T-helper 1 cell (primary cell): ENCODE results near the gene NPHP4.

Experiments
- DNase-seq, 5 donors: peaks; one replicate each; pipeline ENCODE4 v3.0.0-alpha.2; 2012 to 2020

Gene NPHP4

DNA sequence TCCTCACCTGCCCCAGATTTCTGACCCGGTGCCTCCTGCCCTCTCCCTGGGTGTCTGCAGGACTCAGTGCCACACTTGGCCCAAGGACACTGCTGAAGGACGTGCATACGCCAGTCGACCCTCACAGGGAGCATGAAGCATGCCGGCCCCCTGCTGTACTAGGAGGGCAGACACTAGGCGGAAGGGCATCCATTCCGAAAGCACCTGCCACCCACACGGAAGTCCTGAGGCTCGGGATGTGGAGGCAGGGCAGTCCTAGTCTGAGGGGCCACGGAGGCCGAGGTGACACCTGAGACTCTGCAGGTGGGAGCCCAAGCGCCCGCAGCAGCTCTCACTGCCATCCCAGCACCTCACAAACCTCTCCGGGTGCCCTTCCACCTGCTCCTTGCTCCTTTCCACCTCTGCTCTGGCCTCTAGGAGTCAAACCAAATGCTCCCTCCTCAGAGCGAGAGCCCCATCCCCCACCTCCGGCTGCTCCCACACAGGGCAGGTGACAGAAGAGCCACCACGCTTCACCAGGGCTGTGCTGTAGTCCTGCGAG, 2.4 kb downstream of the NPHP4 start:
- peak in 1 of 5 donors; percentile 4 for DNase-seq

- DNase-seq, result no peak
Observed at GRCh38 chr1:5989286-5989605, 3.0 kb downstream of the NPHP4 start.

DNA sequence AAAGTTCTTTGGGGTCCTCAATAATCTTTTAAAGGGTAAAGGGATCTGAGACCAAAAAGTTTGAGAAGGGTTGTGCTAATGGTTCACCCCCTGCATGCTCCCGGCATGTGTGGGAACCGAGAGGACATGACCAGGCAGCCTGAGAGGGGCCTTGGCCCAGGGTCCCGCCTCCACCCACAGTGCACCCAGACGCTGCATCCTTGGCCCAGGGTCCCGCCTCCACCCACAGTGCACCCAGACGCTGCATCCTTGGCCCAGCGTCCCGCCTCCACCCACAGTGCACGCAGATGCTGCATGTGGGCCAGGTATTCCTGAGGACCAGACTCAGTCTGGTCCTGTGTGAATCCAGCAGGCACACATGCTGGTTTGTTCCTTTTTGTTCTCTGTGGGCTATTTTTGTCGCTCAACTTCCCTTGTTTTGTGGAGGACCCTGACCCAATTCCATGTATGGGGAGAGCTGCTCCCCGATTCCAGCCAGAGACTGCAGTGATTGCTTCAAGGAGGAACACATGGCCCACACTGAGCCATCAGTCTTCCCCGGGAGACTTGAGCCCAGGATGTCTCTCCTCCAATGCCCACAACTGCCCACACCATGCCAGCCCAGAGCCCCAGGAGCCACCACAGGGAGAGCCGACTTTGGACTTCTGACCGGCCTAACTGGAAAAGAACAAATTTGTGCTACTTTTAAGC, 3.5 kb downstream of the NPHP4 start:
- no peak for DNase-seq

- DNase-seq, result no peak
Observed at GRCh38 chr1:5986018-5986417, 6.2 kb downstream of the NPHP4 start.

GRCh38 chr1:5985250-5985649, 7.0 kb downstream of the NPHP4 start:
- DNase-seq, result no peak

- no peak for DNase-seq
Observed at GRCh38 chr1:5983361-5984103, 8.7 kb downstream of the NPHP4 start.

- no peak for DNase-seq
Observed at GRCh38 chr1:5982868-5983267, 9.4 kb downstream of the NPHP4 start.

DNA sequence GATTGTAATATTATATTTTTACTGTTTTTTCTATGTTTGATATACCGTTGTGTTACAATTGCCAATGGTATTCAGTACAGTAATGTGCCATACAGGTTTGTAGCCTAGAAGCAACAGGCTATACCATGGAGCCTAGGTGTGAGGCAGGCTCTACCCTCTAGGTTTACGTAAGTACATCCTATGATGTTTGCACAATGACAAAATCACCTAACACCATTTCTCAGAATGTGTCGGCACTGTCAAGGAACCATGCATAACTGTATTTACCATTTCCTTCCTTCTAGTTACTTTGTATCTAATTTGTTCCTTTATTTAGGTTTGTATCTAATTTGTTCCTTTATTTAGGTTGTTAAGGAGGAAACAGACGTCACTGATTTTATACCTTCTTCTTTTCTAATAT, 9.9 kb downstream of the NPHP4 start:
- peak in 1 of 5 donors; percentile 71 for DNase-seq

DNA sequence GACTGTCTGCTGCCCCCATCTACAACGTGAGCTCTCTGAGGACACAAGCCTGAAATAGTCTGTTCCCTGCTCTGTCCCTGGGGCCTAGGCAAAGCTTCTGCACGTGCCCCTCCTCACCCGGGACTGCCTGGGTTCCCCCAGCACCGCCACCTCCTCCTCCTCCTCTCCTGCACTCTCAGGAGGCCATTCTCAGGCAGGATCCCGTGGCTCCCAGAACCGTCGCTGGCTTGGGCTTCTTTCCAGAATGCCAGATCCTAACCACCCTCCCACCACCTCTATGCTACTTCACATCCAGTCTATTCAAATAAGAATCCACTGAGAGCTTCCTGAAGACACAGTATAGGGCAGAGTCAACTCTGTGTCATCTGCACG, 11.2 kb downstream of the NPHP4 start:
- no peak for DNase-seq

- DNase-seq, result no peak
Observed at GRCh38 chr1:5980314-5981008, 11.8 kb downstream of the NPHP4 start.

GRCh38 chr1:5979536-5980313, 12.5 kb downstream of the NPHP4 start:
- no peak for DNase-seq

GRCh38 chr1:5978452-5978851, 13.8 kb downstream of the NPHP4 start:
- DNase-seq, result no peak

GRCh38 chr1:5977494-5978444, 14.5 kb downstream of the NPHP4 start:
- no peak for DNase-seq

GRCh38 chr1:5976726-5977493, 15.3 kb downstream of the NPHP4 start:
- DNase-seq, result no peak

DNA sequence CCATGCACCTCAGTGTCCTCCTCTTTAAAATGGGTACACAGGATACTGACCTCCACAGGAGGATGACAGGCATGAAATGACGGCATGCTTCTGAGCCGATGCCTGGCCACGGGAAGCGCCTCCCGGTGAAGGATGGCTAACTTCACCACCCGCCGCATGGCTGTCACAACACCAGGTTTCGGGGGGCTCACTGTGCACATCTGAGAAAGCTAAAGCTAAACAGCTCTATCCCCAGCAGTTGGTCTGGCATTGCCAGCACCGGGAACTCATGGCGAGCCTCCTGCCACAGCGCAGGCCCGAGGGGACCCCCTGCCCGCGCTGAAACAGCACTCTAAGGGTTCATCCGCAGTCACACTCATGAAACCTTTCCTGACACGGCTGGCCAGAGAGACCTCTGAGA, 16.0 kb downstream of the NPHP4 start:
- no peak for DNase-seq

DNA sequence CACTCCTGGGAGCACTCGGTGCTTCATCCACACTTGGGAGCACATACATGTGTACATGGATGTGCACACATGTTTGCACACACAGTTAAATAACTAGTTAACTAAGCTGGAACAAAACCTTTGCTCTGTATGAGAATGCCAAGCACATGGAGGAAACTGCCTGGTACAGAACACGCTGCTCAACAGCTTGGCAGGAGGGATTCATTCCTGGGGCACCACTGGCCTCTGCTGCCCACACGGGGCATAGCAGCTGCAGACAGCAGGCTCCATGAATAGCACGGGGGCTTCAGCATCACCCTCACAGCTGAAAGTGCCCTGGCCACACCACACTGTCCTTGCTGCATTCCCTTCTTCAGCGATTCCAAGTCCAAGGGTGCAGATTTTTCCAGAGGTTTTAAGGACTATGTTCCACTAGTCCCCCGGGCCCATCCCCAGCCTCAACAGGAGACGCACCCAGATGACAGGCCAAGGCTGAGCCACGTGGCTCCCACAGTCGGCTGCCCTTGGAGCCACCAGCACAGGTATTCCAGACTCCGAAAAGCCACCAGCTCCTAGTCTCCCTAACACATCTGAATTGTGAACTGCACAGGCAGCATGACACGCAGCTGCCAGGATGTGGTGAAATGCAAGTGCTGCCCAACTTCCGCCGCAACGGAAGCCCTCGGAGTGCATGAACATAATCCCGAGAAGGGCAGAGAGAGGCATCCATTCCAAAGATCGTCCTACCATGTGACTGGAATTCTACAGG, 16.9 kb downstream of the NPHP4 start:
- DNase-seq, result peak in 3 of 5 donors; percentile 32 to 52 (median 32)

- DNase-seq, result no peak
Observed at GRCh38 chr1:5974631-5975030, 17.6 kb downstream of the NPHP4 start.

GRCh38 chr1:5973771-5974170, 18.5 kb downstream of the NPHP4 start:
- no peak for DNase-seq

DNA sequence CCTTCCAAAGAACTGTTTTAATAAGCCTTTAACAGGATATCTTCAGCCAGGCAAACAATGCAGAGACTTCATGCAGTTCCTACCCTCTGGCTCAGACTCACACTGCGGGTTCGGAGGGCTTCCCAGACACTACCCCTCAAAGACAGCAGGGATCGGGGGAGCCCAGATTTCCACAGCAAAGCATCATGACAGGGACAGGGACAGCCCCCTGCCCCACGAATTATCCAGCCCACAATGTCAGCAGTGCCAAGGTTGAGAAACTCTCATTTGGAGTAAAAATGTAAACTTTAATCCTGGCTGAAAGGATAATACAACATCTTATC, 20.1 kb downstream of the NPHP4 start:
- no peak for DNase-seq

DNA sequence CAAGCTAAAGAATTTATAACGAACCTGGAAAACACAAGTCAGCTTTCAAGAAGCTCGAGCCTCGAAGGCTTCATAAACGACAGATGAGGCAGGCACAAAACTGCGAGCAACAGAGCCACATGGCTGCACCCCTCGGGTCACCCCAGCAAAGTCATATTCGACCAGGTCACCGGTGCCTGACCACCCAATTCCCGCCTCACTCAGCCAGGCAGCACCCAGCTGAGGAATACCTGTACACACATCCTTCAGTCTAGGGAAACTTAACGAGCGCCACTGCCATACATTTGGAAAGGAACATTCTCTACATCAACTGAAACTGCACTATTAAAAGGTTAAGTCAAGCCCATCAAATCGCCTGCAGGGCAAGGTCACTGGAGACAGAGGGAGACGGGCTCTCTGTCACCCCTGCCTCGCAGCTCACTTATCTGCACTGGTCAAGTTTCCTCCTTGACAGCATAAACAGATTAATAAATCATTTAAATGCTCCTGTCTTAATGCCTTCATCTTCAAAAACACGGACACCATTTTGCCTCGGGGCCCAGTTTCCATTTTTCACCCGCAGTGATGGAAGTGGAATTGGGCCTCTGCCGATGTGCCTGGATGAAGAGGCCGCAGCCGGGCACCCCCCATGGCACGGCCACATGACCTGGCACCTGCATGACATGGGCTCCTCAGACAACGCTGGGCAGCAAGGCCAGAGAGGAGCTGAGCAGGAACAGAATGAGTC, 20.6 kb downstream of the NPHP4 start:
- DNase-seq, result no peak
